ENCODE results near the gene SLC35E2B.
A peak's percentile ranks its signal among the peaks of the same experiment; 100 is the strongest.

Gene SLC35E2B

DNA sequence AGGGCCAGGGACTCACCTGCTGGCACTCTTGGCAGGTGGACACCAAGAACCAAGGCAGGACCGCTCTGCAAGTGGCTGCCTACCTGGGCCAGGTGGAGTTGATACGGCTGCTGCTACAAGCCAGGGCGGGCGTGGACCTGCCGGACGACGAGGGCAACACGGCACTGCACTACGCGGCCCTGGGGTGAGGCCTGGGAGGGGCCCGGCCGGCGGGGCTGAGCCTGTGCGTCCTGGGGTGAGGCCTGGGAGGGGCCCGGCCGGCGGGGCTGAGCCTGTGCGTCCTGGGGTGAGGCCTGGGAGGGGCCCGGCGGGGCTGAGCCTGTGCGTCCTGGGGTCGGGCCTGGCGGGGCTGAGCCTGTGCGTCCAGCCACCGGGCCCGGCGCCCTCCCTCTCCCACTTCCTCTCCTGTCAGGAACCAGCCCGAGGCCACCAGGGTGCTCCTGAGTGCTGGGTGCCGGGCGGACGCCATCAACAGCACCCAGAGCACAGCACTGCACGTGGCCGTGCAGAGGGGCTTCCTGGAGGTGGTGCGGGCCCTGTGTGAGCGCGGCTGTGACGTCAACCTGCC is 65.2 kb downstream of the SLC35E2B start:
- H3K27ac ChIP-seq, result no peak overlapping the region
- DNase-seq (ENCODE audit: low read depth, low spot score), result no peak

DNA sequence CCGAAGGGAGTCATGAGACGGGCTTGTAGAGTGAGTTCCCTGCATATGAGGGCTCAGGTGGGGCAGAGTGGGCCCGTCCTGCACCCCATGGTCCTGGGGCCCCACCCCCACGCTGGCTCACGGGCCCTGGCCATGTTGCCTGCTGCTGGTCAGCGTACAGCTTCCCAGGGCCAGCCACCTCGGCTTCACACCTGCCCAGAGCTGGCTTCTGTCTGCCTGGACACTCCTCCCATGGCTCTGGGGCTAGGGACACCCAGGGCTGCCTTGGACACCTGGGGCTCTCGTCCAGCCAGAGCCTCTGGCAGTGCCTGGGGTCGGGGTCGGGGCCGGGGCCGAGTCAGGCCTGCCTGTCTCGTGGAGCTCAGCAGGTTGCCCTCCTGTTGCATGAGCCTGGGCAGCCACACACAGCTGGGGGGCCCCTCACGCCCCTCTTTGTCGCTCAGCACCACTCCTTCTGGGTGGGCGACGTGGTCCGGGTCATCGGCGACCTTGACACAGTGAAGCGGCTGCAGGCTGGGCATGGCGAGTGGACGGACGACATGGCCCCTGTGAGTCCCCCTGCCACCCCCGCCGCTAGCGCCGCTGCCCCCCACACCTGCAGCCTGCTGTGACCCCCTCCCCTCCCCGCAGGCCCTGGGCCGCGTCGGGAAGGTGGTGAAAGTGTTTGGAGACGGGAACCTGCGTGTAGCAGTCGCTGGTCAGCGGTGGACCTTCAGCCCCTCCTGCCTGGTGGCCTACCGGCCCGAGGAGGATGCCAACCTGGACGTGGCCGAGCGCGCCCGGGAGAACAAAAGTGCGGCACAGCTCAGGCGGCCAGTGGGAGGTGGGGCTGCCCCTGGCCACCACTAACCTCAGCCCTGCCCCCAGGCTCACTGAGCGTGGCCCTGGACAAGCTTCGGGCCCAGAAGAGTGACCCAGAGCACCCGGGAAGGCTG is 66.1 kb downstream of the SLC35E2B start:
- H3K27ac ChIP-seq, result no peak overlapping the region
- DNase-seq (ENCODE audit: low read depth, low spot score), result no peak

DNA sequence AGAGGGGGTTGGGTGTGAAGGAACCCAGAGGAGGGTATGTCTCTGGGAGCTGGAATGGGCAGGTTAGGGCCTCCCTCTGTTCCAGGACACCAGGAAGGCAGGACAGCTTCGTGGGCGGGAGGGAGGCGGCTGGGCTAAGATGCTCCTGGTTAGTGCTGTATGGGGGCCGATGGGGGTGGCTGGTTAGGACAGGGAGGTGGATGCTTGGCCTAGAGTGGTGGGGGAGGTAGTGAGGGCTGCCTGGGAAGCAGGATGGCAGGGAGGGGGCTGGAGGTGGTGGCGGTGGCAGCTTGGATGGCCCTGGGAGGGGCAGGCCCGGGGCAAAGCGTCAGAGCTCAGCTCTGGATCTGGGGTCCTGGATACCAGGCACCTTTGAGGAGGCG is 66.8 kb downstream of the SLC35E2B start:
- H3K27ac ChIP-seq, result no peak overlapping the region
- no peak for DNase-seq (ENCODE audit: low read depth, low spot score)

DNA sequence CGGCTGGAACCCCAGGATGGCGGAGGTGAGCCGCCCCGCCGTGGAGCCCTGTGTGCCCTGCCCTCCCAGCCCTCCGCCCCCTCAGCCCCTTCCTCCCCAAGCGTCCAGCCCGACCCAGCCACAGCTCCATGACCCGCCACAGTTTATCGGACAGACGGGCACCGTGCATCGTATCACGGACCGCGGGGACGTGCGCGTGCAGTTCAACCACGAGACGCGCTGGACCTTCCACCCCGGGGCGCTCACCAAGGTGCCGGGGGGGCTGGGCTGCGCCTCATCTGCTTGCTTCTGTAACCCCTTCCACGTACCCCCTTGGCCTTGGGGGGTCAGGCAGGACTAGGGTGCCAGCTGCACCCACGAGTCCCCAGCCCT is 67.2 kb downstream of the SLC35E2B start:
- no peak overlapping the region for H3K27ac ChIP-seq
- no peak for DNase-seq (ENCODE audit: low read depth, low spot score)

DNA sequence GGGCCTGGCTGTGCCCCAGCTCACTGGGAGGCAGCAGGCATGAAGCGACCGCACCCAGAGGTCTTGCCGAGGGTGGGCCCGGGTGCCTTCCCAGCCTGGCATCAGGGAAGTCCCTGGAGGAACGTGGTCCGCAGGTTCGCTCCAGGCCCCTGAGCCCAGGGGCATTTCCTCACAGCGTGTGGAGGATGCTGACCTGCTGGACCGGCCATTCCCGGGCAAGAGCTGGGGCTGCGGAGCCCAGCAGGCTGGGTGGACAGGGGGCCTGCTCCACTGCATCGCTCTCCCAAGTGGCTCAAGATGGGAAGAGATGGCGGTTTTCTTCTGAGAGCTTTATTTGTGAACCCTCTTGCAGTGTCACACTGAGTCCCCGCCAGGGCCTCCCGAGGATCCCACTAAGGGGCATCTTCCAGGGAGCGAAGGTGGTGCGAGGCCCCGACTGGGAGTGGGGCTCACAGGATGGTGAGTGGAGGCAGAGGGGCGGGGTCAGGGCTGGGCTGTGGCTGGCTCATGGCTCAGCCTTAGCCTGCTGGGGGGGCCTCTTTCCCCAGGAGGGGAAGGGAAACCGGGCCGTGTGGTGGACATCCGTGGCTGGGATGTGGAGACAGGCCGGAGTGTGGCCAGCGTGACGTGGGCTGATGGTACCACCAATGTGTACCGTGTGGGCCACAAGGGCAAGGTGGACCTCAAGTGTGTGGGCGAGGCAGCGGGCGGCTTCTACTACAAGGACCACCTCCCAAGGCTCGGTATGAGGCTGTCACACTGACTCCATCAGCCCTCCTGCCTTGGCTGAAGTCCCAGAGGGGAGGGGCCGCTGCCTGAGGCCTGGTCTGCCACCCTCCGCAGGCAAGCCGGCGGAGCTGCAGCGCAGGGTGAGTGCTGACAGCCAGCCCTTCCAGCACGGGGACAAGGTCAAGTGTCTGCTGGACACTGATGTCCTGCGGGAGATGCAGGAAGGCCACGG is 67.9 kb downstream of the SLC35E2B start:
- no peak overlapping the region for H3K27ac ChIP-seq
- DNase-seq (ENCODE audit: low read depth, low spot score), result no peak

DNA sequence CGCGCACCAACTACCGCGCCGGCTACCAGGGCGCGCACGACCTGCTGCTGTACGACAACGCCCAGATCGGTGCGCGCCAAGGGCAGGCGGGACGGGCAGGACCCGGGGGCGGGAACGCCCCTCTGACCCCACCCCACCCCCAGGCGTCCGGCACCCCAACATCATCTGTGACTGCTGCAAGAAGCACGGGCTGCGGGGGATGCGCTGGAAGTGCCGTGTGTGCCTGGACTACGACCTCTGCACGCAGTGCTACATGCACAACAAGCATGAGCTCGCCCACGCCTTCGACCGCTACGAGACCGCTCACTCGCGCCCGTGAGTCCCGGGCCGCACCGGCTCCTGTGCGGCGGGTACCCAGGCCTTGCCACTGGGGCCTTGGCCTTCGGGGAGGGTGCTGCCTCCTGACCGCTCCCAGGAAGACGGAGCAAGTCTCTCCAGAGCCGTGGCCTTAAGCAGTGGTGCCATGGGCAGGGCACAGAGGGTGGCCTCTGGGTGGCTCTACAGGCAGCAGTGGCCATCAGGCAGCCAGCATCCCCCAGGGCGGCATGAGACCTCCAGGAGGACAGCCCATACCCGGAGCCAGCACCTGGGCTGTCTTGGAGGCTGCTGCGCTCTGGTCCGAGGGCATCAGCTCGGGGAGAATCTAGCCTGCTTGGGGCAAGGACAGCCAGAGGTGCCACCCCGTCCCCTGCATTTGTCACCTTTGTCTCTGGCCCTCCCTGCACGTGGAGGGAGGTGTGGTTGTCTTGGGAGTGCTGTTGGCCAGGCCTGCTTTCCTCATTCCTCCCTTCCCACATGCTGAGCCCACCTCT is 68.8 kb downstream of the SLC35E2B start:
- DNase-seq (ENCODE audit: low read depth, low spot score), result no peak
- no peak overlapping the region for H3K27ac ChIP-seq

DNA sequence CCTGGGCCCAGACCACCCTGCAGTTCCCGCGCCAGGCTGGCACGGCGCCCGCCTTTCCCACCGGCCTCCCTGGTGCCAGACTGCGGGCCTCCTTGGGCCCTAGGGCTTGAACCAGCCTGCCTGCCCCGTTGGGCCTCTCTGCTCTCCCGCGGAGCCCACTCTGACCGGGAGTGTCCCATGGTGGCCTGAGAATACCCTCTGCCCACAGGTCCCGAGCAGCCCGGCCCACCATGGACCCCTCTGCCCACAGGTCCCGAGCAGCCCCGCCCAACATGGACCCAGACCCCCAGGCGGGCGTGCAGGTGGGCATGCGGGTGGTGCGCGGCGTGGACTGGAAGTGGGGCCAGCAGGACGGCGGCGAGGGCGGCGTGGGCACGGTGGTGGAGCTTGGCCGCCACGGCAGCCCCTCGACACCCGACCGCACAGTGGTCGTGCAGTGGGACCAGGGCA is 69.4 kb downstream of the SLC35E2B start:
- no peak overlapping the region for H3K27ac ChIP-seq
- DNase-seq (ENCODE audit: low read depth, low spot score), result no peak

DNA sequence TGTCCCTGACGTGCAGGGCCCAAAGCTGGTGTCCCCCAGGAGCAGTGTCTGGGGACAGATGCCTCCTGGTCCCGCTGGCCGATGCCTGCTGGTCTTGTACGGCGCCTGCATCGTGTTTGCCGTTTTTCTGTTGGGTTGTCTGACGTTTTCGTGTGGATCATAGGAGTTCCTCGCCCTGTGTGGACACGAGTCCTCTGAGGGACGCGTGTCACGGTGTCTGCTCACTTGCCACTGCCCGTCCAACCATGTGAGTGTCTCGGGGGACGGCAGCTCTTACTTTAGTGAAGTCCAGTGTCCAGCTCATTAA is 69.9 kb downstream of the SLC35E2B start:
- no peak overlapping the region for H3K27ac ChIP-seq
- DNase-seq (ENCODE audit: low read depth, low spot score), result no peak

DNA sequence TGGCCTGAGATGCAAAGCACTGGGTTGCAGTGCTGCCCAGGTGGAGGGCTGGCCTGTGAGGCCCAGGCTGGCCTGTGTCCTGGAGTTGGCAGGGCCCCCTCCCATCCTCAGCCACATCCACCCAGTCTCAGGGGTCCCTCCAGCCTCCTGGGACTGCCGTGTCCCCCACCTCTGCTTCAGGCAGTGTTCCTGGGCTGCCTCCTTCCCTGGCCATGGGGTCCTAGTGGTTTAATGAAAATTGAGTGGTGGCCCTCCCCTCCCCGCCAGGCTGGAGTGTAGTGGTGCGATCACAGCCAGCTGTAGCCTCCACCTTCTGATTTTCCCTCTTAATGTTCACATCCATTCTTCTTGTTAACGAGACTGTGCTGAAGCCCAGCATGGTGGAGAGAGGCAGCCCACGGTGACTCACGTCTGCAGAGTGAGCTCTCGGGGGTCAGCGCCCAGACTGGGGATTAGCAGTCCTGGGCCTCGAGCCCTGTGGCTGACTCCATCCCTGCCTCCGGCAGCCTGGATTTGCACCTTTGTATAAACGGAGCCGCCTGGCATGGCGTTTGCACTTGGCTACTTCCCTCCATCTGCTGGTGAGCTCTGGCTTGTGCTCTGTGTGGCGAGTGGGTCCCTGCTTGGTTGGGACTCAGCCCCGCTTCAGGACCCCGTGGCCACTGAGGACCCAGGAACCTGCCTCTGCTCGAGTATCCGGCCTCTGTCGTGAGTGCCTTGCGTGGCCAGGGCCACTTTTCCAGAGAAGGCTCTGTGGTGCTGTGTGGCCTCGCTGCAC is 70.4 kb downstream of the SLC35E2B start:
- H3K27ac ChIP-seq, result no peak overlapping the region
- no peak for DNase-seq (ENCODE audit: low read depth, low spot score)

DNA sequence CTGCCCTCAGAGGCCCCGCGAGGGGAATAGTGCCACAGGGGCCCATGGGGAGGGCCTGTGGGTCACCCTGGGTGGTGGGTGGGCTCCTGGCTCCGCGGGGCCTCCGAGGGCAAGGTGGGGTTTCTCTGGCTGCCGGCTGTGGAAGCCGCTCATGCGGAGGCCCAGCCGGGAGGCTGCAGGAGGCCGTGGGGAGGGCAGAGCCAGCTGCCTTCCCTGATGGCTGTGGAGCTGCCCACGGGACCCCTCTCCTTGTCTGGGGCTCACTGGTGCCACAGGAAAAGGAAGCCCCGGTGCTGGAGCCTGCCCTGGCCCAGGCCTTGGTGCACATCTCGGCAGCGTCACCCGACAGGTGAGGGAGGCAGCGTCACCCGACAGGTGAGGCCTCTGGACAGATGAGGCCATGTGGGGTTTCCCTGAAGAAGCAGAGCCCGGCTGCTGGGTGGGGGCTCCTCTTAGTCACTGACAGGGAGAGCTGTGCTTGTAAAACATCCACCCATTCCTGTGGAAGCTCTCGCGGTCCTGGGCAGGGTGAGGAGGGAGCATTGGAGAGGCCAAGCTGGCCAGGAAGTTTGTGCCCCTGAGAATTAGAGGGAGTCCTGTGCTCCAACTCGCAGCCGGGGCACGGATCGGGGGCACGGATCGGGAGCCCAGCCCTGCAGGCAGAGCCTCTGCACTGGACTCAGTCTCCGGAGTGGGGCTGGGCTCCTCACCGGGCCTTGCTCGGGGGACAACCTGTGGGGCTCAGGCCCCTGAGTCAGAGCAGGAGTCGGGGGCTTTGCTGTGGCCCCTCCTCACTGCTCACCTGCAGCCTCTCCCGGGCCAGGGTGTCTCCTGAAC is 71.2 kb downstream of the SLC35E2B start:
- H3K27ac ChIP-seq, result no peak overlapping the region
- DNase-seq (ENCODE audit: low read depth, low spot score), result no peak

DNA sequence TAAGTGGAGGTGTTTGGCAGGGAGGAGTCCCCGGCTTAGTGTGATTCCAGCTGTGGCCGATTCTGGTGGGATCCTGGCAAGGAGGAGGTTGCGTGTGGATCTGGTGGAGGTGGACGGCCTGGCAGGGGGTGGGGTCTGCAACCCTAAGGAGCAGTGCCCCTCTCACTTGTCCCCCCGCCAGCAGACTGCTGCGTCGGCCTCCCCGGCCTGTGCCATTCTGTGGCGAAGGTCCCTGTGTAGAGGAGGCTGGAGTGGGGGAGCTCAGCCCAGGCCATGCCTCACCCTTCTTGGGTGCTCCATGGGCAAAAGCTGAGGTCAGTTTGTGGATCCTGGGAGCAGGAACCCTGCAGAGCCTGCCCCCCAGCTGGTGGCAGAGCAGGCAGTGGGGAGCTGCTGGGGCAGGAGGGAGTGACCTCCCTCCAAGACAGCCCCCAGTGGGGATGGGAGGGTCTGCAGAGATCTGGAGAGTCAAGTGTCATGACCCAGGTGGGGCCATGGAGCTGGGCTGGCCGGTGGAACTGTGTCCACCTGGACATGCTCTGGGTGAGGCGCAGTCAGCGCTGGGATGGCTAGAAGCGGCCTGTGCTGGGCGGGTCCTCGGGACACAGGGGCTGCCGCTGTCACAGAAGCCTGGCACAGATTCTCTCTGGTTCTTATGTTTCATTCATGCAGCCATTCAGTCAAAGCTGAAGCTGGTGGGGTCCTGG is 72.0 kb downstream of the SLC35E2B start:
- H3K27ac ChIP-seq, result no peak overlapping the region

DNA sequence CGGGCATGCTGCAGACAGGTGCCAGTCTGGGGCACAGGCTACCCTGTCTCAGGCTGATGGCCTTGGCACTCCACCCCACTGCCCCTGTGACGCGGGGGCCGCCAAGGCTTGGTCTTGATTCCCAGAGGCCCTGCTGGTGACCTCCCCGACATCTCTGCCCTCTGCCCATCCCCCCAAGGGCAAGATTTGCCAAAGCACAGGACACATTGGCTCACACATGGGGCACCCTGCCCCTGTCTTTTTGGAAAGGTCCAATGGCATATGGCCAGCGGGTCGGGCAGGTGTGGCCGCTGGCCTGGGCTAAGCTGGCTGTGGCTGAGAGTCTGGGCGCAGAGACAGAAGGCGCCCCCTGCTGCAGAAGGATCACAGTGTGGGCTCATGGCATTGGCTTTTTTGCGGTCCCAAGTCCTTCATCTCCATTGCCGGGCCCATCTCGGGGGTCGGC is 72.7 kb downstream of the SLC35E2B start:
- no peak for DNase-seq (ENCODE audit: low read depth, low spot score)
- no peak overlapping the region for H3K27ac ChIP-seq

More for the DNA sequence above, 72.0 kb downstream of the SLC35E2B start:
- DNase-seq (ENCODE audit: low read depth, low spot score), result no peak

DNA sequence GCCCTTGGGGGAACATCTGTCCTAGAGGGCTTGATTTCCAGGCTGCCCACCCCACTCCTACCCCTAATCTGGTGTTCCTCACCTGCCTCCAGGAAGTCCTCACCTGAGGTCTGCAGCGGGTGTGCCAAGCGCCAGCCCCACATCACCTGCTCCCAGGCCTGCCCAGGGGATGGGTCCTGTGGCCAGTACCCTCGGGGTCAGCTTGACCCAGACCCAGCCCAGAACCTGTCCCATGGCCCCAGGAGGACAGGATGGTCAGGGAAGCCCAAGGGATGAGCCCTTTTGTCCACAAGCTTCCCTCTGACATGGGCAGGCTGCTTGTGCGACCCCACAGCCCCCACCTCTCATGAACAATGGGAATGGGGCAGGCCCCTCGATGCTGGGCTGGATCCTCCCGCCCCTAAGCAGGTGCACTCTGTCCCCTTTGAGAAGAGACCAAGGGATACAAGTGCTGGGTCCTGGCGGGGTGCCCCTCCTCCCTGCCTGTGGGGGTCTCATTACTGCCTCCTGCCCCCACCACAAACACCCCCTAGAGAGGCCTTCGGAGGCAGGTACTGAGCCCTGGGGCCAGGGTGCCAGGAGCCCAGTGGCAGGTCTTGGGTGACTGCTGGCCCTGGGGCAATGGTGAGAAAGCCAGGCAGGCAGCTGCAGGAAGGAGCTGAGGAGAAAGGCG is 74.1 kb downstream of the SLC35E2B start:
- no peak overlapping the region for H3K27ac ChIP-seq
- no peak for DNase-seq (ENCODE audit: low read depth, low spot score)

DNA sequence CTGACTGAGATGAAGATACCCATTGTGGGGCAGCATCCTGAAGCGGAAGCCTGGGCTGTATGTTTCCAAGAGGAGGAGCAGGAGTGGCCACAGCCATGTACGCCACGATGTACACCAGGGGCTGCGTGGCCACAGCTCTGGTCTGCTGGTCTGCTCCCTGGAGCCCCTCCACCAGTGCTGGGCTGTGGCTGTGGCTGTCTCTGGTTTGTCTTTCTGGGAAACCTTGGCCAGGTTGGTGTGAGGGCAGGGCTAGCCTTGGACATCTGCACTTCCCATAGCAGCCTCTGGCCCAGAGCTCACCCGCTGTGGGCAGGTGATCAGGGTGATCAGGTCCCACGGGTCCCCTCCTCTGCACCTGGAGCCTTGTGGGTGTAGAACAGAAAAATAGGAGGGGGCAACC is 74.7 kb downstream of the SLC35E2B start:
- DNase-seq (ENCODE audit: low read depth, low spot score), result no peak
- no peak overlapping the region for H3K27ac ChIP-seq

DNA sequence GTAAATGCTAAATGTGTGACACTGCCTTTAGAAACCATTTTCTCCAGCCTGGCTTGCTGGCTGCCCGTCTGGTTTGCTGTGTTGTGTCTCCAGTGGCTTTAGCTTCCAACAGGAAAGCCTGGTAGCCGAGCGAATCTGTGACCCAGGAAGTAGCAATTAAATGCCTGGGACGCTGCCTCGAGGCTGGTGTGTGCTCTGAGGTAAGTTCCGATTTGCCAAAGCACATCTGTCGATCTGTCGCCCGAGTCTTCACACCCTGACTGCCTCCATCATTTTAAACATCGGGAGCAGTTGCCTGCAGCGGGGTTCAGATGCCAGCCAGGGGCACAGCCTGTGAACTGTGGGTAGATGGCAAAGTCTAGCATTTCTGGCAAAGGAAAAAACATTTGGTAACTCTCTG is 75.1 kb downstream of the SLC35E2B start:
- no peak for DNase-seq (ENCODE audit: low read depth, low spot score)
- H3K27ac ChIP-seq, result no peak overlapping the region

DNA sequence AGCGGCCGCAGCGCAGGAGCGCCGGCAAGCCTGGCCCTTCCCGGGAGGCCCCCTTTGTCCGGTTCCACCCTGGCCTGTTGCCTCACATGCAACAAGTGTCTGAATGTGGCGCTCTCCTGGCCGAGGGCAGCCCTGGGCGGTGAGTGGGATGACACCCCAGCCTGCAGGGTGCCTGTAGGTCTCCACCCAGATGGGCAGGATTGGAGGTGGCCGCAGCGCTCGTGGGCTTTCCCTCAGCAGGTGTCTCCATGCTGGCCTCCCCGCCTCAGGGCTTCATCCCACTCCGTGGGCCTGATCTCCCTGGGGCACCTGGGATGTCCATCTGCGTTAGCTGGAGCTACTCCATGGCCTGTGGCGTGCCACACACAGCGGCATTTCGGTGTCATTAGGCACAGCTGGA is 75.8 kb downstream of the SLC35E2B start:
- DNase-seq (ENCODE audit: low read depth, low spot score), result no peak
- H3K27ac ChIP-seq, result no peak overlapping the region

DNA sequence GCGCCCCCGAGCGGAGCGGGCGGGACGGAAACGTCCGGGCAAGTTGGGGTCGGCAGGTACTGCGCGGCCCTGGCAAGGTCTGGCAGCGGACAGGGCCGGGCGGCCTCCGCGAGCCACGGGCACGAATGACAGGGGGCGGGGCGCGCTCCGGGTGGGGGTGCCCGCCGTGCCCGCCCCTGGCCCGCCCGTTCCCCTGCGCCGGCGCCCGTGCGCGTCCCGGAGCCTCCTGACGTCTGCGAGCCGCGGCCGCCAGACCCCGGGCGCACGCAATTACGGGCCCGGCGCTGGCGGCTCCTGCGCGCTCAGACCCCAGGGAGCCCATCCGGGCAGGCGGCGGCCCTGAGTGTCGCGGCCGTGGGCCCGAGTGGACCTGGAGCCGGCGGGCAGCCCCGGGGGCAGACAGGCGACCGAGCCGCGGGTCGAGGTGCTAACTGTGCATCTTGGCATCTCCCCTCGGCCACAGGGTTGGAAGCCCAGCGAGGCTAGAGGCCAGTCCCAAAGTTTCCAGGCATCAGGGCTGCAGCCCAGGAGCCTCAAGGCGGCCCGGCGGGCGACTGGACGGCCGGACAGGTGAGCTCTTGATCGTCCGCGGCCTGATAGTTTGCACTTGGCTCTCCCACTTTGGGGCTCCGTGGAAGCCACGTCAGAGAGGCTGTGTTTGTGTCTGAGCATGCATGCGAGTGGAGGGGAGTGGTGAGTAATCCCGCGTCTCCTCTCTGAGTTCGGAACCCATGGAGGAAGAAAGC is 76.4 kb downstream of the SLC35E2B start:
- H3K27ac ChIP-seq, result peak overlapping the region; percentile 98
- no peak for DNase-seq (ENCODE audit: low read depth, low spot score)
